Stimulated activated naive CD4-positive, alpha-beta T cell treated with Interleukin-2 at 50 U/mL for 16 hours (primary cell): ENCODE results near the gene ACOT7.
"Not testable (repeated sequence)": the region's sequence is repeated elsewhere in the genome, so short reads cannot be mapped to it uniquely, and the experiment has no call there.

Source experiments
- DNase-seq: peaks from one replicate; lab custom pipeline; 2025; lab: John Stamatoyannopoulos, UW

The ACOT7 gene

GRCh38 chr1:6396998-6397397 lies 3.4 kb upstream of the ACOT7 start:
- no peak for DNase-seq

- not testable (repeated sequence) for DNase-seq
Observed at GRCh38 chr1:6395781-6396244, 2.2 kb upstream of the ACOT7 start.

- DNase-seq = not testable (repeated sequence)
Observed at GRCh38 chr1:6395130-6395529, 1.6 kb upstream of the ACOT7 start.

GRCh38 chr1:6392809-6393399 lies 663 bp downstream of the ACOT7 start:
- DNase-seq = no peak

GRCh38 chr1:6391951-6392808 lies 1.4 kb downstream of the ACOT7 start:
- DNase-seq = no peak

GRCh38 chr1:6389971-6390370 lies 3.6 kb downstream of the ACOT7 start:
- no peak for DNase-seq

GRCh38 chr1:6386371-6386949 lies 7.1 kb downstream of the ACOT7 start:
- DNase-seq = no peak

- DNase-seq = no peak
Observed at GRCh38 chr1:6385488-6386191, 7.9 kb downstream of the ACOT7 start.

- no peak for DNase-seq
Observed at GRCh38 chr1:6384962-6385361, 8.6 kb downstream of the ACOT7 start.

GRCh38 chr1:6384135-6384534 lies 9.4 kb downstream of the ACOT7 start:
- DNase-seq = no peak

GRCh38 chr1:6380037-6380436 lies 13.5 kb downstream of the ACOT7 start:
- DNase-seq = no peak

- DNase-seq = no peak
Observed at GRCh38 chr1:6378096-6378746, 15.3 kb downstream of the ACOT7 start.

- no peak for DNase-seq
Observed at GRCh38 chr1:6373961-6374720, 19.4 kb downstream of the ACOT7 start.

- DNase-seq = not testable (repeated sequence)
Observed at GRCh38 chr1:6372236-6372635, 21.3 kb downstream of the ACOT7 start.

- DNase-seq = no peak
Observed at GRCh38 chr1:6370006-6370405, 23.6 kb downstream of the ACOT7 start.

- no peak for DNase-seq
Observed at GRCh38 chr1:6367381-6368012, 26.1 kb downstream of the ACOT7 start.

- DNase-seq = peak; percentile 28
Observed at GRCh38 chr1:6365047-6365446, 28.5 kb downstream of the ACOT7 start.

GRCh38 chr1:6363085-6363884 lies 30.3 kb downstream of the ACOT7 start:
- DNase-seq = not testable (repeated sequence)

- no peak for DNase-seq
Observed at GRCh38 chr1:6361124-6361775, 32.3 kb downstream of the ACOT7 start.
